GM21737 (cell line): ENCODE data around the gene TCTA.

Source experiments
- ATAC-seq: cut with Tn5 transposase; IDR thresholded peaks from one replicate; pipeline ENCODE4 v1.9.1; 2021; ENCODE audit warnings: mild to moderate bottlenecking, moderate library complexity; ENCODE audit not compliant: unreplicated experiment

The TCTA gene

DNA sequence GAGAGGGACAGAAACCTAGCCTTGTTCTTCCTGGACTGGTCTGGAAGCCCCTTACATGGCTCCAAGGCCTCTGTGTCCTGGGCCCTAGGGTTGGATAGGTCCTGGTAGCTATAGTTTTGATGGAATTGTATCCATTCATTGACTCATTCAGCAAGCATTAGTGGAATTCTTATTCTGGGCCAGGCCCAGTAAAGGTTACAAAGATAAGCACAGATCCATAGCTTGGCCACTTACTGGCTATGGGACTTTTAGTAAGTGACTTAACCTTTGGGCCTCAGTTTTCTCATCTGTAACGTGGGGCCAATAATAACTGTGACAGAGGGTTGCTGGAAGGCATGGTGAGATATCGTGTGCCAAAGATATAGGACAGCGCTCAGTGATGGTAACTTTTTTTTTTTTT is 44.2 kb downstream of the TCTA start:
- no peak for ATAC-seq

DNA sequence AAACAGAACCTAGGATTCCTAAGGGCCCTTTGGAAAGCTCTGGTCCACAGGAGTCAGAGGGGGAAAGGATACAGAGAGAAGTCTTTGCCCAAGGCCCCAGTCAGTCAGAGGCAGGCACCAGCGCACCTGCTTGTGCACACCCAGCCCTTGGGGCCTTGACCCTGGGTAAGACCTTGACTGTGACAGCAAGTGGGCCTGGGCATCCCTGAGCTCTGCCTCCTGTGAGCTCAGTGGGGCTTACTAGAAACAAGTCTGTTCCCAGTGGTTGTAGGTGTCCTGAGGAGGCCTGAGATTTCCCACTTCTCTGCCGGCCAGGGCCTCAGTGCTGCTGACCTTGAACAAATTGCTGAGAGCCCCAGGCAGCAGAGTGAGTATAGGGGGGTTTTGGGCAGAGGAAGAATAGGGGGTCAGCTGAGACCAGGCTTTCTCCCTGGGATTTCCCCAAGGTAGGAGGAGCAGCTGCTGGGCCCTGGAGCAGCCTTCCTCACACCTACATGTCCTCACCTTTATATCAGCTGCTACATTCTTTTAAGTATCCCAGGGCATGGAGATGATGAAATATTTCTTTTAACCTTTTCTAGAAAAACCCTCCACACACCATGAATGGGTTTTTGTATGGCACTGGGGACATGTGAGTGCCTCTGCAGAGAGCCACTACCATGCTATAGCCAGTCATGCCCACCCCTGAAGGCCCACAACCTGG is 48.1 kb downstream of the TCTA start:
- ATAC-seq: no peak

DNA sequence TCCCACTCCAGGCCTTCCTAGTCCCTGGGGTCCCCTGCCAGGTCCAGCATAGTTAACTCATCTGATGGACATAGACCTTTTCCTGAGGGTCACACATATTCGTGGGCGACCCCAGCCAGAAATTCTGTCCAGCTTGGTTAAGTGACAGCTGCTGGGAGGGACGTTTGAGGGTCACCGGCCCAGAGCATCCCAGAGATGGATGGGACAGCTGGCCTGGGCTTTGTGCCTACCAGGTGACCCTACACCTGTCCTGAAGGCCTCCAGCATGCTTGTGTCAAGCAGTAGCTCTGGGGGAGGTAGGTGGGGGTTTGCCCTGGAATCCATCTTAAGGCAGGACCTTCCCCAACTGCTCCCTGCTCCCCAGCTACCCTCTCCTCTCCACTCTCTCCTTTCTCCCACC is 48.7 kb downstream of the TCTA start:
- ATAC-seq: no peak

DNA sequence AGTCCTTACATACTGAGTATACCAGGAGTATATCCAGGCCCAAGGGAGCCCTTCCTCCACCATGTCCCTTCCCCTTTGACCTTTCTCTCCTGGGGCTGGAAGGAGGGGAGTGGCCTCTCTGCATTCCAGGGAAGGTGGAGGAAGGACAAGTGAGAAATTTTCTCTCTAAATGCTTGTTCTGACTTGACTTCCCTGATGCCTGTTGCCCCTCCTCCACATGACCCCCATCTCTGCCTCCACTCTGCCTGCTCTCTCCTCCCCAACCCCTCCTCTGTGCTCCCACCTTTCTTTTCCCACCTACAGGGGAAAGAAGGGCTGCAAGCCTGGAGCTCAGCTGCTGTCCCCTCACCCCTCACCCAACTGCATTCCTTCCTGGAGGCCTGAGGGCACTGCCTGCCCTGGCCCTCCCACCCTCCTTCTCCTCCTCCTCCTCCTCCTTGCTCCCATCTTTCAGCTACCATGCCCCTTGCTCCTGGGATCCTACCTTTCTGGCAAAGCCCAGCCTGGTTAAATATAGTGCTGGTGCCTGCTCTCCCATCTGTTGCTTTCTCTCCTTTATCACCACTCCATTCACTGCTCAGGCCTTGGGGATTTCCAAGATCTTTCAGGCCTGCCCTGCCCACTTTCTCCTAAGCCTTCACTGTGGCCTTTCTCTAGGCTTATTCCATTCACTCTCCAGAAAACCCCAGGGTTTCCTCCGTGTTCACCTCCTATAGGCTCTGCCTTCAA is 49.4 kb downstream of the TCTA start:
- ATAC-seq: no peak

DNA sequence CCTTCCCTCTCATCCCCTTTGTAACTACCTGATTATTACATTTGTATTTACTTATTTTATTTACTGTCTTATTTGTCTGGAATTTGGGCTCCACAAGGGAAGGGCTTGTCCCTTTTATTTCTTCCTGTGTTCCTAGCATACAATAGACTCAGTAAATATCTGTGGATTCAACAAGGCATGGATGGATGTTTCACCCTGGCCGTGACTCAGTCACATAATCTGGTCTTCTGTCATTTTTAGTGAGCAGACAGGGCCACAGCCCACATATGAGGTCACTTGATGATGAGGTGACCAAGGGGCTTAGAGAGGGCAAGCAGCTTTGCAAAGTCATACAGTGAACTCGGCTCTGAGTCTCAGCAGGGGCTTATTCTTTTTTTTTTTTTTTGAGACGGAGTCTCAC is 50.0 kb downstream of the TCTA start:
- no peak for ATAC-seq

DNA sequence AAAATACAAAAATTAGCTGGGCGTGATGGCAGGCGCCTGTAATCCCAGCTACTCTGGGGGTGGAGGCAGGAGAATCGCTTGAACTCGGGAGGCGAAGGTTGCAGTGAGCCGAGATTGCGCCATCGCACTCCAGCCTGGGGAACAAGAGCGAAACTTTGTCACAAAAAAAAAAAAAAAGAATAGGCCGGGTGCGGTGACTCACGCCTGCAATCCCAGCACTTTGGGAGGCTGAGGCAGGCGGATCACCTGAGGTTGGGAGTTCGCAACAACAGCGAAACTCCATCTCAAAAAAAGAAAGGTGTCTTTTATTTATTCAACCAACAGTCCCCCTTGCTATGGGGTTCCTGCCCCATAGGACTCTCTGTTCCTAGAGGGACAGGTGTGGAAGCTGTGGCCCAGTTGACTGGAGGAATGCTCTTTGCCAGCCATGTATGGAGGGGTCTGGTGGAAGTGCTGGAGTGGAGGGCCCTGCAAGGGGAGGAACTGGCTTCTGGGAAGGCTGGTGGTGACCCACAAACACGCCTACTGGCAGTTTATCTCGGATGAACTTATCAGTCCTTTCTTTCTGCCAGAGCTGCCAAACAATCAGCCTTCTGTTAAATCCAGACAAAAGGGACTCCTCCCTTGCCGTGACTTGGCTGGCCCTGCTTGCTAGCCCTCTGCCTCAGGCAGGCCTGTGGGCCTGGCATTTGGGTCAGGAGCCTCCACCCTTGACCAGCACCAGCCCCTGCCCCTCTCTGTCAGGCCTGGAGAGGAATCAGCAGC is 53.2 kb downstream of the TCTA start:
- no peak for ATAC-seq
